HG03139 (cell line): Measurements from ENCODE around the gene BZW1.

Experiments used
- ATAC-seq: cut with Tn5 transposase; IDR thresholded peaks from one replicate; pipeline ENCODE4 v1.9.1; 2021; ENCODE audit not compliant: unreplicated experiment

The BZW1 gene

DNA sequence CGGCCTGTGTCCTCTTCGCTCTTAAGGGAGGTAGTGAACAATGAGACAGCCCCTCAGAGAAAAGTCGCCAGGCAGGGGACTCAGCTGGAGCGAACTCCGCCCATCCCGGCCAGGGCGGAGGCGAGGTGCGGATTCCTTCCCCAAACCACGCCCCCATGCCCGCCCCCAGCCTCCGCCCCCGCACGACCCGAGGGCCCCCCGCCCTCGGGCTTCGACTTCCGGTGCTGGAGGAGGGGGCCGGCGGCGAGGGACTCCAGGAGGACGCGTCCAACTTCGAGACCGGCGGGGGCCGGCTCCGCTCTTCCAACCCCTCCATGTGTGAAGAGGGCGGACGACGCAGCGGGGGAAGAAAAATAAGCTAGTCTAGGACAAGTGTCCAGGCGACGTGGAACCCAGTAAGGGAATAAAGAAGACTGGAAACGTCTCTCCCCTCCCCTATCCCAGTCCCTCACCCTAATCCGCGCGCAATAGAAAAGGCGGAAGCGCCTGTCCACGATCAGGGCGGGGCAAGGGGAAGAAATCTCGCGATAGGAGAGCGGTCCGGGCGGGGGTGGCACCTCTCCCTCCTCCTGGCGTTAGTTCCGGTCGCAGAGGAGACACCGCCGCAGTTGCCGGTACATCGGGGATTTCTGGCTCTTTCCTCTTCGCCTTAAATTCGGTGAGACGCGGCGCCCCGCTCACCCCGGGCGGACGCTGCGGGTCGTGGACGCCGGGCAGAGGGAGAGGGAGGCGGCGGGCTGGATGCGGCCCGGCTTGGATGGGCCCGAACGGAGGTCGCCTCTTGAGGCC lies at the start of gene BZW1:
Gene BZW1 (plus strand): TSS at position 578 of the 789 bp plus-strand sequence. CDS start 1,308 bp downstream, outside the sequence.
- peak; percentile 69 for ATAC-seq

DNA sequence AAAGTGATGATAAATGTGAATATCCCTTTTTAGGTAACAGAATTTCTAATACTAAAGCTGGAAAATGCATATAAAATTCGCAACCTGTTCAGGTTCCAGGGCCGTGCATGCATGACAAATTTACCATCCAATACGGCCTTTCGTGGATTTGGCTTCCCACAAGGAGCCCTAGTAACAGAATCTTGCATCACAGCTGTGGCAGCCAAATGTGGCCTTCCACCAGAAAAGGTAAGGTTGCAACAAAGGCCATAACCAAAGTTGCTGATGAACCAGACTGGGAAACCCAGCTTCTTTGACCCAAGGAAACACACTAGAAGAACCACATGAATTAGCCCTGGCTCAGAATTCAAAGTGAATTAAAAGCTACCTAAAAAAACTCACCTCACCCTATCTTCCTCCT lies 49.6 kb upstream of the BZW1 start:
- ATAC-seq, result no peak

DNA sequence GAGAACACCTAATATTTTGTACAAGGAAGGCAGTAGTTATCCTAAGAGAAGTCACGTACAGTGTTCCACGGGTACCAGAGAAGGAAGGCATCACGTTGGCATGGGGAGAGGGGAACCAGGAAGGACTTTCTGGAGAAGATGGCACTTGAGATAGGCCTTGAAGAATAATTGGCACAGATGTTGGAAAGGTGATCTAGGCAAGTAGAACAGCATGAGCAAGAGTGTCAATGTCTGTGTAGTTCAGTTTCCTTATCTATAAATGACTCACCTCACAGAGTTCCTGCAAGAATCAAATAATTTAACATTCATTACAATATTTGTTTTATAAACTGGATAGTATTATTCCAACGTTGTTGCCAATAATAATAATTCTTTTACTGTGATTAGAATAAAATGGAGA lies 48.3 kb upstream of the BZW1 start:
- no peak for ATAC-seq

DNA sequence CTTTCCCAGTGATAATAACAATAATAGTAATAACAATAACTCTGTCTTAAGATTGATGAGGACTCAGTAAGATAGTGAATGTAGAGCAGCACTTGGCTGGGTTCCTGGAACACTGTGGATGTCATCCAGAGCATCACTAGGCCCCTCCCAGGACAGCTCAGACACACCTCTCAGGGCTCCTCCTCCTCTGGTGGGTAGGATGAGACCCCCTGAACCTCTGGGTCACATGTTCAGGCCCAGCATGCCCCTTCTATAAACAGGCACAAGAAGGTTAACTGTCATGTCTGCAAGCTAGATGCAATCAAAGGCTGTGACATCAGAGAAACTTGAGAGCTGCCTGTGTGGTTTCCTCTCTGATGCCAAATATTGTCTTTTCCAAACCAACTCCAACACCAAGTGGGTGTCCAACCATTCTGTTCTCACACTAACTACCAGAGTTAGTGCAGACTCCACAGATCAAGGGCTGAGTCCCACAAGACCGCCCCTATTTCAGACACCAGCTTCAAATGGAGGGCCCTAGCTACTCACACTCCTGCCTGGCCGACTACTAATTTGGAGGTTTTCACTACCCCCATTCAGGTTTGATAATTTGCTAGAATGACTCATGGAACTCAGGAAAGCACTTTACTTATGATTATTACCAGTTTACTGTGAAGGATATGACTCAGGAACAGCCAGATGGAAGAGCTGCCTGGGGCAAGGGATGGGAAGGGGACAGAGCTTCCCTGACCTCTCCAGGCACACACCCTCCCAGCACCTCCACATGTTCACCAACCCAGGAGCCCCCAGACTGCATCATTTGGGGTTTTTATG lies 46.4 kb upstream of the BZW1 start:
- ATAC-seq, result no peak

DNA sequence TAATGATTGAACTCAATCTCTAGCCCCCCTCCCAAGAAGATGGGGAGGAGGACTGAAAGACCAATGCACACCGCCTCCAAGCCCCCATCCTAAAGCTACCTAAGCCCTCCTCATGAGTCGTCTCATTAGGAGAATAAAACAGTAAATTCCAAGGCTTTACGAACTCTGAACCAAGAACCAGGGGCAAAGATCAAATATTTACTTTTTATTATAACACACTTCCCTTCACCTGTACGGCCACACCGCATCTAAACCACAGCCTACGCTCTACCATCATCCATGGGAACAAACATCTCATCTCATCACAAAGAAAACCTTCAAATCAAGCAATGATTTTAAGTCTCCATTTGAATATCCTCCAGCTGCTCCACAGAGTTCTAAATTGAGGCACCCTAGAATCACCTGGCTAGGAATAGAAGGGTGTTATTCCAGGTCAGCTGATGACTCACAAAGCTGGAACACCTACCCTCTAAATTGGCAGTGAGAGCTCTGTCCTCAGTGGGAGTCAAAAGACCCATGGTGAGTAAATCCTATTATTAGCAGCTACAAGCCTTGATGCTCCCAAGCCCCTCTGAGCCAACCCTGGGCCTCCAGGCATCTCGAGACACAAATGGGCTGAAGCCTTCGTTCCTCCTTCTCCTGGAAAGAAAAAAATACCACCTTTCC lies 45.6 kb upstream of the BZW1 start:
- no peak for ATAC-seq

DNA sequence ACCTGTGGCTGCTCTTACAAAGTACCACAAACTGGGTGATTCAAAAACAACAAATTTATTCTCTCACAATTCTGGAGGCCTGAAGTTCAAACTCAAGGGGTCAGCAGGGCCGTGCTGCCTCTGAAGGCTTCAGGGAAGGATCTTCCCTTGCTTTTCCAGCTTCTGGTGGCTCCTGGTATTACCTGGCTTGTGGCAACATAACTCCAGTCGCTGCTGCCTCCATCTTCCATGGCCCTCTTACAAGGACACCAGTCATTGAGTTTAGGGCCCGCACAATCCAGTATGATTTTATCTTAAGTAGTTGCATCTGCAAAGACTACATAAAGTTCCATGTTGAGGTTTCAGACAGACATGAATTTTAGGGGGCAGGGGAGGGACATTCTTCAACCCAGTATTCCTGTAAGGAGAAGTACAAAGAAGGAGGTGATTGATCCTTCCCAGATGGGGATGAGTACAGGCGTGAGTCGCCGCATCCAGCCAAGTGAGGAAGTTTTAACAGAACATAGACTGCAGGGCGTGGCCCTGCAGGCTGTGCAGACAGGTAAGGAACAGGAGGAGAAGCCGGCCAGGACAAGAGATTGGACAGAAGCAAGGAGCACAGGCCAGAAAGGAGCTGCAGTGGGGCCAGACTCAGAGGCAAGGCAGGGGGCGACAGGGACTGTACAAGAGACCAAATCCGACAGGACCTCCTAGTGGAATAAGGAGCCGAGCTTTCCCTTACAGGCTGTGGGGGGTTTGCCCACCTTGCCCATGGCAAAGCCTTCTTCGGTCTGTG lies 44.4 kb upstream of the BZW1 start:
- no peak for ATAC-seq

DNA sequence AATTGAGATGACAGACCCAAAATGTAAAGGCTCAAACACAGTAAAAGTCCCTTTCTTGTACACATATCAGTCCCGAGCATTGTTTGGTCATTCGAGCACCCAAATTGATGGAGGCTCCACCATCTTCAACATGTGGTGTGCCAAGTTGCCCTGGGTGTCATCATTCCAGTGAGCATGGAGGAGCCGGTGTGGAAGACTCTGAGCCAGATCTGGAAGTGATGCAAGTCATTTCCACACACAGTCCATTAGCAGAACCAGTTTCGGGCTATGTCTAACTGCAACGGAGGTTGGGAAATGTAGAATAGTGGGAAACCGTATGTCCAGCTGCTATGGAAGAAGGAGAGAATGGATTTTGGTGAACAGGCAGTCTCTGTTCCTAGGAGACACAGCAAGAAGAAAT lies 40.9 kb upstream of the BZW1 start:
- no peak for ATAC-seq

DNA sequence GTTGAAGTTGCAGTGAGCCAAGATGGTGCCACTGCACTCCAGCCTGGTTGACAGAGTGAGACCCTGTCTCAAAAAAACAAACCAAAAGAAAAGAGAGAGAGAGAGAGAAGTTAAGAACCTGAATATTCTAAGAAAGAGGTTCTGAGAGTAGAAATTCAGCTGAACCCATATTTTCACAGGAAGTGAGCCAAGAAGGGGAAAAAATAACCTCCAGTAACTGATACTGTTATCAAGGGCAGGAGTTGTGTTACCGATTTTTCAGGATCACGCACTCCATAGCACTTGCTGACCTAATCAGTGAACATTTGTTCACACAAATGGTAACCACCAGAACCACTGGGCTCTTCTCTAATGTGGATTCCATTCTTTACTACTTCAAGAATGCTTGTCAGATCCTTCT lies 39.1 kb upstream of the BZW1 start:
- no peak for ATAC-seq

DNA sequence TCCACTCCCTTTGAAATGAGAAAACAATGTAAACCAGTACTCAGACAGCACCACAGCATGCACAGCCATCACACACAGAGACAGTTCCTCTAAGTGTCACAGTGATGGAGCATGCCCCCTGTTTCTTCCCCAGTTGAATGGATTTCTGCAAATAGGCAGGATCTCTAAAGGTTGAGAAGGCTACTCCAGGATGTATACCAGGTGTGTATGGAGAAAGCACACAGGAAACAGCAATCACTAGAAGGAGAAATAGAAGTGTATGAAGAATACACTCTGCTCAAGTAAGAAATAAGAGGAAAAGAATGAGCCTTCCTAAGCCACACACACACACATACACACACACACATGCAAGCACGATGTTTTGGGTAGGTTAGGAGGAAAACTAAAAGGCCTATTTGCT lies 38.6 kb upstream of the BZW1 start:
- ATAC-seq, result no peak

DNA sequence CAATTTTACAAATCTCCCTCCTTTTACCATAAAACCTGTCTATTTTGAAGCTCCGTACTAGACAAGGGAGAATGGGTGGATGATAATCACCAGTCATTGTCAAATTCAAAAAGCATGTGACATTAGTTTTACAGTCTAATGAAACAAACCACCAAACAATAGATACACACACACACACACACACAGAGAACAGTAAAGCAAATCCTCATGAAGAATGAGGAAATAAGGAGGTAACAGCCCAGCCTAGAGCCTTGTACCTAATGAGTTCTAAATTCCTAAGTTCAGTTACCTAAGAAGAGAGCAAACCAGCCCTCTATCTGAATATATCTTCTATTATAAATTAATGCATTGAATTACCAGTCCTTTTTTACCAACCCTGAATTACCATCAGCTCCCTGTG lies 36.8 kb upstream of the BZW1 start:
- ATAC-seq, result no peak

DNA sequence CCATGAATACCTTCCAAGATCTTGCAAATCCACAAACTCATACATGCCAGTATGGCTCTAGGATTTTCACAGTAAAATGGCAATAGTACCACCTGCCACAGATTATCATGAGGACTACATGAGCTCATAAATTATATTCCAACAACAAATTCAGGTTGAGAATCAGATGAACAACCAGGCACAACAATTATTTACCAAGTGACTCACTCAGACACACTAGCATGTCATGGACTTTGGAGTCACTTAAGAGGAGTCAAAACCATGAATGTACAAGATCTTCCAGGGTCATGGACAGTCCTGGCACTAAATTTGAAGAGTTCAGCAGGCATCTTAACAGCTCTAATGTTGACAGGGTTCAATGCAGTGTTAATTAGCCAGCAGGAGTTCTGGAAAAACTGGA lies 34.4 kb upstream of the BZW1 start:
- ATAC-seq, result no peak

DNA sequence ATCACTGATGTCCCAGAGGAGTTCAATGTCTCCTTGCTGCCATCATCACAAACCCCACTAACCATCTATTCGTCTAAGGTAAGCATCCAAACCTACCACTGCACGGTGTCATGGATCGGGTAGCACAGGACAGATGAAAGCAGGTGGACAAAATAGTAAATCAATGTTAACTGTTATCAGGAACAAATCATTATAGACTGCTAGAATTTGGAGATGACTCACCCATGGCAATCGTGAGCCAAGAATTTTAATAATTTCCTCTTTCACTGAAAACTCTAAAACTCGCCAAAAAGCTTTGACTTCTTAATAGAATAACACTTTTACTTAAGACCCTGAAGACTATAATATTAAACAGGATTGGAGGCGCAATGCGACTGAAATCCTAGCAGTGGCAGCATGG lies 33.7 kb upstream of the BZW1 start:
- no peak for ATAC-seq

DNA sequence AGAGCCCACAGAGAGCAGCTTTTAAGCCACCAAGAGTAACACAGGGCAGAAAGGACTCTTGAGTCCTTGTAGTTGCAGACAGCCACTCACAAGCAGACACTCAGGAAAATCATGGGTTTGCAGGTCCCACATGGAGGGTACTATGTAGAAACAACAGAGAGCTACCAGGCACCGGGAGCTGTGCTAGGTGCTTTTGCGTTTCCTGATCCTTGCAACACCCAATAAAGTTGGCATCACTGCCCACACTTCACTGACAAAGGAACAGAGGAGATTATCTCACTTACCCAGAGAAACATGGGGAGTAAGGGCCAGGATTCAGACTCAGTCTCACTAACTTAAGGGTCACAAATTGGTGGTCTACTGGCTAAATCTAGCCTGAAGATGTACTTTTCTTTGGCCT lies 32.5 kb upstream of the BZW1 start:
- ATAC-seq, result no peak

DNA sequence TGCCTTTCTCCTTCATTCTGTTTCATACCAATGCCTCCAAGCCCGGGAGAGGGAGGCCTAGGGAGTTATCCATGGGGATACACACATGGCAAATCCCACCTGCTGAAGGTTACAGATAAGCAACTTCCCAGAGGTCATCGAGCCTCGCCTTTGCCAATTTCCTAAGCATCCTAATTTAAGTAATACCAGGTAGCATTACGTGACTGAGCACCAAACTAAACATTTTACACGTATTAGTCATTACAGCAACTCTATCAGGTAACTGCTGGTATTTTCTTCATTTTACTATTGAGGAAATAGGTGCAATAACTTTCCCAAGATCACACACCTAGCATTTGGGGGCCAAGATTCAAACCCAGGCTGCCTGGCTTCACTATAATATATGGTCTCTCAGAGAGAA lies 30.1 kb upstream of the BZW1 start:
- ATAC-seq, result no peak

DNA sequence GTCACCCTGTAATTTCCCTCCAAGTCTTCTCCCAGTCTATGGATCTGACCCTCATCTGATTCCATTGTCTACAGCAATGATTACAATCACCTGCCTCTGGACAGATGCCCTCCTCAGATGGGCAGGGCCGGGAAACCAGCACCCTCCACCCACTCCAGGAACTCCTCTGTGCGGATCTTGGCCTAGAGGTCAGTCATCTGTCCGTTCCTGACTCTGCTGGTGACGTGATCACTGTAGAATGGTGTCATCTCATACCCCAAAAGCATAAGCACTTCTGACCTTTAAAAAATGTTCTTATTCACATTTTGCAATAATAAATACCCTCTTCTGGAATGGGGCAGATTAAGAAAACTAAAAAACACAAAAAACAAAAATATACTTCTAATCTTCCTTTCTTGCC lies 29.5 kb upstream of the BZW1 start:
- ATAC-seq, result no peak

DNA sequence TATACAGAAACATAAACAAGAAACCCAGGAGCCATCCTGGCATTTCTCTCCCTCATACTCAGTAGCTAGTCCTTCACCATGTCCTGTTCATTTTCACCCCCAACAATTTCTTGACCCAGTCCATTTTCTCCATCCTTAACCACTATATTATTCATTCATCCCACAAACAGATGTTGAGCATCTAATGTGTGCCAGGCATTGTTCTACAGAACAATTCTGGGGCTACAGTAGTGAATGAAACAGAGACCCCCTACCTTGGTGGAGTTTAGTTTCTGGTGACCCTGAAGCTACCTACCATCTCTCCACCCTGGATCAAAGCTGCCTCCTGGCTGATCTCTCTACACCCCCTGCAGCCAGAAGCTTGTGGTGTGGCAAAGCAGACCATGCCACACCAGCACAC lies 27.5 kb upstream of the BZW1 start:
- ATAC-seq, result no peak

DNA sequence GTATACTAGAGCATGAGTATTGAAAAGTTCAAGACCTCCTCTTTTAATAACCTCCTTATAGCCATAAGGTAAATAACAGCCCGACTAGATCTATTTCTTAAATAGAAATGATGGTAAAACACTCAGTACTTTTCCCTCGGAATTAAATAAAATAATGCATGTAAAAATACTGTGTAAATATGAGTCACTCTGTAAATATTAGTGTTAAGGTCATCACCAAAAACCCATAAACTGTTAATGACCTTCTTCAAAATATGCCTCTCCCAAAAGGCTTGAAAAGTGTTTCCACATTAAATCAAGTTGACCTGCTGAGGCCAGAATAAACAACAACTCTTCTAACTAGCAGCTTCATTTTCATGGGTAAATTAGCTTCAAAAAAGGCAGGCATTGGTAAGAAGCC lies 25.3 kb upstream of the BZW1 start:
- ATAC-seq, result no peak

DNA sequence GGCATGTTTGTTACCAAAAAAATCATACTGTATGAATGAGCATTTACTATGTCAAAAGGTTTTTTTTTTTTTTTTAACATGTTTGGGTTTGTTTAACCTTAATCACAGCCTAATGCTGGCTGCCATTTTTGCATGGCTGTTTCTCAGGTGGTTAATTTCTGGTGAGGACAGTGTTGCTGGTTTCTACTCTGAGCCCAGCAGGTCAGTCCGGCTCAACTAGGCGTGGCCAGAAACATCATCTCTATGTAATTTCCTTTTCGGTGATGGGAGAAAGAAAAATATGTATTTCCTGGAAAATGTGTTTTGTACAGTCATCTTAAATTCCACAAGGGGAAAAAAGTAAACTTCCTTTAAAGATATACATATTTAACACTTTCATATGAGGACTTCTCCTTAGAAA lies 24.9 kb upstream of the BZW1 start:
- ATAC-seq, result no peak

DNA sequence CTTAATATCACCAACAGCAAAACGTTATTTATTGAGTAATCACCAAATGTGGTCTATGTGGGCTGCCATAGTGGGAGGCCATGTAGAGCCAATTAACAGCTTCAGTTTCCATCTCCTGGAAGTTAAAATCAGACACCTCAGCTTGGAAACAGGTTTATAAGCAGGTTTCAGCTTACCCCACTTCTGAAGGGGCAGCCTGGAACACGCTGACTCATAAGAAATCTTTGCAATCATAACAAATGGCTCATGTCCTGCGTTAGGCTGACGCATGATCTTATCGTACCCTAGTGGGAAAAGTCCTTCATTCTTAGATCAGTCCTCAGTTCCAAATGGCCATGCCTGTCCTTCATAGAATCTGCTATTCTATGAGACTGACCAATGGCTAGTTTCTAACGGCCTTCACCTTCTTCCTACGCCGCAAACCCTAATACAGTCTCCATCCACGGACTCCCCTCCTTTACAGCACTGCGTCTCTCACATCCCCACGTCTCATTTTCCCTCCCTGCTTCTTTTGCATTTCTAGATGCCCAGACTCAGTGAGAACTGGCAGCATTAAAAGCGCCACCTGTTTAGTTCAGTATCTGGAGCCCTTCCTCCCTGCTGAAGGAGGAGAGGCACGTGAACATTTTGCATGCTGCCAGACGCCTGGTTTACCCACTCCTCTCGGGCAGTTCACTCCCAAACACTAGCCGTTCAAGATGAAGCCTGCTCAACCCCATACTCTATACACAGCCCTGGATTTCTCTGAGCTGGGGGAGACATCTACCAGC lies 24.2 kb upstream of the BZW1 start:
- ATAC-seq, result no peak

DNA sequence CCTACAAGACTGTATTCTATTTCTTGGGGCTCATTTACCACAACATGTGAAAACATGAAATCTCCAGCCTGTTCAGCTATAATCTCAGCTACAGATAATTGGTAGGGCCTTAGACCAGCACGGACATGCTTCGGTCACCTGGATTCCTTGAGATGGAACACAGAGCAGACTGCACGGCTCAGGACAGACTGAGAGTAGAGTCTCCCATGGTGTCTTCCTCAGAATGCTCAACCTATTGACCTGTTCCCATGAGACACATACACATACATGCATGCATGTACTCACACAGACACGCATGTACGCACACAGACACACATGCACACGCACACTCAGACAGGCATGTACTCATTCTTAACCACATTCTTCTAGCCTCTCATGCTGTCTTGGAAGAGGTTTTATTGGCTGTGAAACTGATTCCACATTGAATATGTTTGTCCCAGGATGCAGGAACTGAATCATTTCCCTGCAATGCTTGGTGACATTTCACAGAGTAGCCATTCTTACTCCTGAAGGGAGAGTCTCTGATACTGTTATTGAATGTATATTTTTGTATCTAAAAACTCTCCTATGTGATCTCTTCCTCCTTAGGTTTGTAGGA lies 23.5 kb upstream of the BZW1 start:
- no peak for ATAC-seq
